IPS DF 6.9 (cell line): ENCODE data around the gene C10orf53.

Experiments
- DNase-seq: peaks from one replicate; pipeline ENCODE4 v3.0.0-alpha.2; 2013; ENCODE audit warnings: low read depth, low spot score
- H3K27ac ChIP-seq: one replicate; pipeline ENCODE4 v1.5.1; 2013; ENCODE audit warnings: low read length, control low read depth
- H3K27me3 ChIP-seq: 2 replicates; pipeline ENCODE4 v1.6.1; 2013; ENCODE audit warnings: mild to moderate bottlenecking, low read length; ENCODE audit not compliant: control insufficient read depth, insufficient read depth
- H3K36me3 ChIP-seq: 2 replicates; pipeline ENCODE4 v1.6.1; 2013; ENCODE audit warnings: low read length; ENCODE audit not compliant: control insufficient read depth, insufficient read depth
- H3K4me1 ChIP-seq: 2 replicates; pipeline ENCODE4 v1.6.1; 2013; ENCODE audit warnings: low read length; ENCODE audit not compliant: control insufficient read depth, insufficient read depth
- H3K4me3 ChIP-seq: 2 replicates; pipeline ENCODE4 v1.5.1; 2013; ENCODE audit warnings: mild to moderate bottlenecking, low read length
- H3K9me3 ChIP-seq: 2 replicates; pipeline ENCODE4 v1.6.1; 2013; ENCODE audit warnings: low read length, inconsistent platforms; ENCODE audit not compliant: control insufficient read depth, insufficient read depth
- WGBS: extraction: QIAGEN DNeasy Blood & Tissue Kit; methylation state at CpG from one replicate; pipeline ENCODE4 v1.1.7; 2013; ENCODE audit warnings: mixed read lengths, missing lambda C conversion rate; ENCODE audit not compliant: insufficient read length, insufficient coverage; 5-methylcytosine and 5-hydroxymethylcytosine counted together

Gene C10orf53

GRCh38 chr10:49679480-49679893, at the start of gene C10orf53:
TSS of gene C10orf53 (plus strand) at chr10:49679651. CDS start at chr10:49679698, 47 bp downstream.
- Histone ChIP-seq H3K27ac (no peak within 1 kb of the TSS), H3K27me3 (peaks cover 12% of the 10 kb centered on the region), H3K36me3 (no peaks in the 10 kb centered on the region), H3K9me3 (no peaks in the 10 kb centered on the region), H3K4me3 (peak within 1 kb of the TSS; percentile 28; the same call in 1 of the 2 replicates), H3K4me1 (peaks cover 2% of the 10 kb centered on the region; the same call in 1 of the 2 replicates)
- peak; percentile 41 for DNase-seq
- no CpG with 5 or more reads among the region's 36 CpGs for WGBS

GRCh38 chr10:49631975-49632374, 47.5 kb upstream of the C10orf53 start:
- no peak overlapping the region for H3K4me3 ChIP-seq
- H3K27ac ChIP-seq = no peak overlapping the region
- no peaks in the 10 kb centered on the region for H3K4me1 ChIP-seq
- no CpG with 5 or more reads among the region's 6 CpGs for WGBS
- H3K27me3 ChIP-seq = no peaks in the 10 kb centered on the region
- no peak for DNase-seq
- H3K9me3 ChIP-seq = no peaks in the 10 kb centered on the region
- H3K36me3 ChIP-seq = no peaks in the 10 kb centered on the region

- H3K4me3 ChIP-seq = no peak overlapping the region
- no peaks in the 10 kb centered on the region for H3K36me3 ChIP-seq
- no peaks in the 10 kb centered on the region for H3K4me1 ChIP-seq
- no peaks in the 10 kb centered on the region for H3K27me3 ChIP-seq
- WGBS = no CpG with 5 or more reads among the region's 12 CpGs
- no peaks in the 10 kb centered on the region for H3K9me3 ChIP-seq
- H3K27ac ChIP-seq = no peak overlapping the region
- no peak for DNase-seq
Measured at GRCh38 chr10:49632406-49633317, 46.8 kb upstream of the C10orf53 start.

GRCh38 chr10:49633327-49634068, 46.0 kb upstream of the C10orf53 start:
- Histone ChIP-seq H3K27ac (no peak overlapping the region), H3K27me3 (no peaks in the 10 kb centered on the region), H3K9me3 (no peaks in the 10 kb centered on the region), H3K36me3 (no peaks in the 10 kb centered on the region), H3K4me3 (no peak overlapping the region), H3K4me1 (no peaks in the 10 kb centered on the region)
- DNase-seq = no peak
- no CpG with 5 or more reads among the region's 13 CpGs for WGBS

GRCh38 chr10:49634069-49634660, 45.3 kb upstream of the C10orf53 start:
- no peak overlapping the region for H3K27ac ChIP-seq
- no peak overlapping the region for H3K4me3 ChIP-seq
- H3K36me3 ChIP-seq = no peaks in the 10 kb centered on the region
- DNase-seq = no peak
- H3K4me1 ChIP-seq = no peaks in the 10 kb centered on the region
- H3K27me3 ChIP-seq = no peaks in the 10 kb centered on the region
- WGBS = no CpG with 5 or more reads among the region's 8 CpGs
- H3K9me3 ChIP-seq = no peaks in the 10 kb centered on the region

GRCh38 chr10:49642311-49642710, 37.1 kb upstream of the C10orf53 start:
- H3K4me1 ChIP-seq = 0 out of 2 replicates have a peak, but pooled peaks cover 1% of the 10 kb centered on the region
- no peaks in the 10 kb centered on the region for H3K27me3 ChIP-seq
- H3K4me3 ChIP-seq = no peak overlapping the region
- H3K27ac ChIP-seq = no peak overlapping the region
- DNase-seq = no peak
- no peaks in the 10 kb centered on the region for H3K36me3 ChIP-seq
- no CpG with 5 or more reads among the region's 3 CpGs for WGBS
- no peaks in the 10 kb centered on the region for H3K9me3 ChIP-seq

GRCh38 chr10:49643241-49644034, 36.0 kb upstream of the C10orf53 start:
- Histone ChIP-seq H3K9me3 (no peaks in the 10 kb centered on the region), H3K4me3 (no peak overlapping the region), H3K4me1 (0 out of 2 replicates have a peak, but pooled peaks cover 1% of the 10 kb centered on the region), H3K36me3 (no peaks in the 10 kb centered on the region), H3K27me3 (no peaks in the 10 kb centered on the region), H3K27ac (no peak overlapping the region)
- DNase-seq = no peak
- WGBS = no CpG with 5 or more reads among the region's 5 CpGs

GRCh38 chr10:49644035-49644646, 35.3 kb upstream of the C10orf53 start:
- H3K36me3 ChIP-seq = no peaks in the 10 kb centered on the region
- WGBS = no CpG with 5 or more reads among the region's 7 CpGs
- no peak for DNase-seq

GRCh38 chr10:49645417-49645816, 34.0 kb upstream of the C10orf53 start:
- H3K27ac ChIP-seq = no peak overlapping the region
- H3K4me1 ChIP-seq = 0 out of 2 replicates have a peak, but pooled peaks cover 3% of the 10 kb centered on the region
- WGBS = no CpG with 5 or more reads among the region's 8 CpGs
- DNase-seq = no peak
- no peaks in the 10 kb centered on the region for H3K9me3 ChIP-seq
- H3K27me3 ChIP-seq = no peaks in the 10 kb centered on the region
- H3K36me3 ChIP-seq = no peaks in the 10 kb centered on the region
- no peak overlapping the region for H3K4me3 ChIP-seq

More at GRCh38 chr10:49644035-49644646, 35.3 kb upstream of the C10orf53 start:
- Histone ChIP-seq H3K9me3 (no peaks in the 10 kb centered on the region), H3K4me1 (0 out of 2 replicates have a peak, but pooled peaks cover 2% of the 10 kb centered on the region), H3K27me3 (no peaks in the 10 kb centered on the region), H3K4me3 (no peak overlapping the region), H3K27ac (no peak overlapping the region)
